OCI-LY1 (cell line): ENCODE measurements around the gene TNS3.

Experiments
- CTCF ChIP-seq: fragments of 200-600 bp; sonication (generic), shearing (Covaris generic); IDR thresholded peaks from 2 replicates; pipeline ENCODE4 v1.5.1; 2017; ENCODE audit warnings: mild to moderate bottlenecking, antibody characterized with exemption, low read length, moderate library complexity, mixed read lengths
- EZH2 ChIP-seq: fragments of 200-600 bp; sonication (generic), shearing (Covaris generic); IDR thresholded peaks from 2 replicates; pipeline ENCODE4 v1.8.0; 2017; ENCODE audit warnings: borderline replicate concordance, mixed run types, mild to moderate bottlenecking, antibody characterized with exemption, low read length, moderate library complexity, mixed read lengths

- no peak for TF ChIP-seq CTCF
- TF ChIP-seq EZH2: no peak
Observed at GRCh38 chr7:47241112-47242065, 340.5 kb downstream of the TNS3 start.
